ENCODE data around the gene MGLL.

DNA sequence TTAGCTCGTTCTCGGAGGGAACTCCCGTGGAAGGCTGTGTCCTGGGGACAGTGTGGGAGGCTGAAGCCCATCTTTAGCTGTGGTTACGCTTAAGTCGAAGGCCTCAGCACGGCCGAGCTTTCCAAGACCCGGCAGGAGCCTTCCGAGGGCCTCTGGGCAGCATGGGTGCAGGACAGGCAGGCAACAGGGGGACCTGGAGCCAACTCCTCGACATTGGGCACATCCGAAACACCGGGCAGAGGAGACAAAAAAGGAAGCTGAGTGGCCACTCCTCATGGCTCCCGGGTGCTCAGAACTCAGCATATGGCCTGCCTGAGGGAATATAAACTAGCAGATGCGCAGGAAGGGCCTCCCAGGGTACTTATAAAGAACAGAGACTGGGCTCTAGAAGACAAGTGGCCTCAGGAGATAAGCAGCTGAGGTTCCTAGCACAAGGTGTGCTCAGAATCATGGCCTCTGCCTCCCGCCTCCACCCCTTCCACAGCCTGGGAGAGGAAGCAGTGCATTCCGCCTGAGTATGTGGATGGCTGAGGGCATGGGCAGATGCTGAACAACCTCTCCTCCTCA, 115.4 kb downstream of the MGLL start:
- TF ChIP-seq EP300 (IDR thresholded peaks at IDR 0.05): no peak
- TF ChIP-seq CTCF (IDR thresholded peaks at IDR 0.05): no peak

All from ovary (tissue), 3 donors.